Left kidney (tissue), 2 donors: ENCODE data around the gene CD160. TPM values are rescaled to one million over a fixed set of nuclear protein-coding genes. Genes with fewer than 3 reads are reported as not detected.
"Not testable (repeated sequence)": the region's sequence is repeated elsewhere in the genome, so short reads cannot be mapped to it uniquely, and the experiment has no call there.

ENCODE experiments used
- DNase-seq: peaks from one replicate; pipeline ENCODE4 v3.0.0-alpha.2; 2013
- polyA plus RNA-seq: library from polyadenylated mRNA; unstranded; fragments of 120-200 nt; gene quantifications from one replicate; pipeline ENCODE4 v1.2.1, GENCODE V29; 2013; ENCODE audit not compliant: insufficient read length

Gene CD160
- polyA plus RNA-seq, 1 donor, result 3.5 TPM

GRCh38 chr1:145710291-145711027 is 8.8 kb upstream of the CD160 start:
- no peak for DNase-seq

GRCh38 chr1:145711213-145711651 is 8.1 kb upstream of the CD160 start:
- peak; percentile 77 for DNase-seq

- no peak for DNase-seq
Measured at GRCh38 chr1:145714524-145715111, 4.7 kb upstream of the CD160 start.

GRCh38 chr1:145716641-145717345 is 2.5 kb upstream of the CD160 start:
- no peak for DNase-seq

DNA sequence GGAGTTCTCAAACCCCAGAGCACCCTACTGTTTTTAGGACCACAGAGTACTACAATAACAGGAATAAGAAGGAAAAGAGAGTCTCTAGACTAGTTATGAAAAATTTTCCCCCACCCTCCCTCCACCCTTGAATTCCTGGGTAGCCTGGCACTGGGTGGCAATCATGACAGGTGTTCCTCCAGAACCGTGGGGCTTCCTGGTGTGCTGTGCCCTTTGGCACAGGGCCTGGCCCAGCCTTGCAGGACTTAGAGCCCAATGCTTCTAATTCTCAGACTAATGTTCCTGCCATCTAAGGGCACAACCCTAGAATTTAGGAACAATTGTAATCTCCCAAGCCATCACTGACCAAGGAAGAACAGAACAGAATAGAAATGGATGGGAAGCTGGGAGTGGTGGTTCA is 1.5 kb upstream of the CD160 start:
- no peak for DNase-seq

GRCh38 chr1:145718465-145718864 is 834 bp upstream of the CD160 start:
- not testable (repeated sequence) for DNase-seq

- DNase-seq, result no peak
Measured at GRCh38 chr1:145720556-145720877, 1.2 kb downstream of the CD160 start.

DNA sequence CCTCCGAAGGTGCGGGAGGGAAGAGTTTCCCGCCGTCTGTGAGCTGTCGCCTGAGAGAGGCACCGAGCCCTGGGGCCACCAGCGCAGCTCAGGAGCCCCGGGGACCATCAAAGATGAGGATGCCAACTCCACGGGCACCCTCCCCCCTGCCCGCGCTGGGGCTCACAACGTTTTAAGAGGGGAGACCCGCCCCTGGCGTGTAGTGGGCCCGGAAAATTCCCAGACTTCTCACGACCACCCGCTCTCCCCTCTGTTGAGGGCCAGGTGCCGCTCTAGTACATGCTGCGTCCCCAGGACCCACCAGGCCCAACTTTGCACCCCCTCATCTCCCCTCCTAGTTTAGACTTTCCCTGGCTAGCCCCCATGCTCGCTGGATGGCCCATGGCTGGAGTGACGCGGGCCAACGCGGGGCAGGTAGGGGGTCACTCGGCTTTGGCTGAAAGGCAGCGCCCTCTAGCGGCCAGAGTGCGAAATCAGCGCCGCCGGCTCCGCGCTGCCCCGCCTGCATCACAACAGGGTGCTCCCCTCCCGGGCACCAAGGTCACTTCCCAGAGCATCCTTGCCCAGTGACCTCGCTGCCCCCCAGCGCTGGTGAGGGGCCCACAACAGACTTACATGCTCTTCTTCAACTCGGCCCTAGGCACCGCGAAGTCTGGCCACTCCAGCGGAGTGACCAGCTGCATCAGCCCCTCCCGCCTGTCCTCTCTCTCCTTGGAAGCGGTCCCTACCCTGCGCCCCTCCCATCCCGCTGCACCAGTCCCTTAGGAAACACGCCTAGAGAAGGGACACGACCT is 1.8 kb downstream of the CD160 start:
- peak; percentile 60 for DNase-seq

GRCh38 chr1:145726193-145726592 is 6.9 kb downstream of the CD160 start:
- DNase-seq, result not testable (repeated sequence)

- no peak for DNase-seq
Measured at GRCh38 chr1:145729196-145729595, 9.9 kb downstream of the CD160 start.

DNA sequence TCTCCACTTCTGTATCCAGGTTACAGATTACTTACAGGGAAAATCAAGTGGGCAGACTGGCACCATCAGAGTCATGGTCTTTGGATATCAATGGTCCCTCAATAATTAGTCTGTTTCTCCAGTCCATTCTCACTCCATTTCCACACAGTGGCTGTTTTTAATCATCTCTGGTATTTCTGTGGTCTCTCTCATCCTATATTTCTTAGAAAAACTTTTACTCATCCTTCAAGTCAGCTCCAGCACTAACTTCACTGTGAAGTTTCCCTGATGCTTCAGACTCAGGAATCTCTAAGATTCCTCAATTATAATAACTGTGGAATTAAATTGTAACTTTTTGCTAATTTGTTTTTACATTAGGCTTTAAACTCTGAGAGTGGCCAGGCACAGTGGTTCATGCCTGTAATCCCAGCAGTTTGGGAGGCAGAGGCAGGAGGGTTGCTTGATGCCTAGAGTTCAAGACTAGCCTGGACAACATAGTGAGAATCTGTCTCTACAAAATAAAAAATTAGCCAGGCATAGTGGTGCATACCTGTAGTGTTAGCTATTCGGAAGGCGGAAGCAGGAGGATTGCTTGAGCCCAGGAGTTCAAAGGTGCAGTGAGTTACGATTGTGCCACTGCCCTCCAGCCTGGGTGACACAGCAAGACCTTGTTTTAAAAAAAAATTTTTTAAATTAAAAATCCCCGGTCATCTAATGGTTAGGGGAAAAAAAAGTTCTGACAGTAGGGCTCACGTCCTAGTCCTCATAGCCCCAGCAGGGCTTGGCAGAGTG is 10.6 kb downstream of the CD160 start:
- DNase-seq, result no peak

GRCh38 chr1:145730467-145730866 is 11.2 kb downstream of the CD160 start:
- no peak for DNase-seq

DNA sequence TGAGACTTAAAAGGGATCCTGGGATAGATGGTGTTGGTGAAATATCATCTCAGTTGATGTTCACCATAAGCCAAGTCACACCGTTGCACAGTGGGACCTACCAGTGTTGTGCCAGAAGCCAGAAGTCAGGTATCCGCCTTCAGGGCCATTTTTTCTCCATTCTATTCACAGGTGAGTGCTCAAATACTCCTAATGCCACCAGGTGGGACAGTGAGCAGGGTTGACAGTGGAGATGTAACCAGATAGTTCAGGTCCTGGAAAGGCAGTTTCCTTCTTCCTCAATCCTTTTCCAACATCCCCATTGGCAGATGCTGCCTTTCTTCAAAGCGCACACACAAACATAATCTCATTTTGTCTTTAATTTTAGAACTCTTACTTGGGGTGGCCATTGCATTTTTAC is 11.6 kb downstream of the CD160 start:
- DNase-seq, result no peak

- no peak for DNase-seq
Measured at GRCh38 chr1:145736191-145736590, 16.9 kb downstream of the CD160 start.

- no peak for DNase-seq
Measured at GRCh38 chr1:145740269-145740668, 21.0 kb downstream of the CD160 start.

- DNase-seq, result no peak
Measured at GRCh38 chr1:145747398-145748247, 28.3 kb downstream of the CD160 start.

GRCh38 chr1:145750426-145750825 is 31.1 kb downstream of the CD160 start:
- DNase-seq, result no peak

DNA sequence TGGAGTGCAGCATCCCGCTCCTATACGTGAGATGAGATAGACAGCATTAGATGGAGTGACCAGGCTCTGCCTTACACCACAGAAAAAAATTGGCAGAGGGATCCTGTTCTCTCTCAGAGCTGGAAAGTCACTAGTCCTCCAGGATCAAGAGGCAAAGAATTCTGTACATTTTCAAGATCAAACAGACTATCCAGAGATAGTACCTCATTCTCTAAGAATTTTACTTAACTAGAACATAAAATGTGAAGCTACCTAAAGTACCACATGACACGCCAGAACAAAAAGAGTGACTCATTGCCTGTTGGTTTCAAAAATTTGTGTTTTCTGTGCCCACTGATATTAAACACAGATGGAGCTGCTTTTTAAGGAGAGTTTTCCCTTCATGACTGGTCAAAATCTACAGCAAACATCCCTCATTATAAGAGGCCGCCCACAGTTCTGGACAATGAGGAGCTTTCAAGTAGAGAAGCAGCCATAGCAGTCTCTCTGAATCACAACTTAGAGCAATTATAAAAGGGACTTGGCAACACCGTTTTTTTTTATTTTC is 32.3 kb downstream of the CD160 start:
- no peak for DNase-seq

GRCh38 chr1:145757420-145757819 is 38.1 kb downstream of the CD160 start:
- no peak for DNase-seq

DNA sequence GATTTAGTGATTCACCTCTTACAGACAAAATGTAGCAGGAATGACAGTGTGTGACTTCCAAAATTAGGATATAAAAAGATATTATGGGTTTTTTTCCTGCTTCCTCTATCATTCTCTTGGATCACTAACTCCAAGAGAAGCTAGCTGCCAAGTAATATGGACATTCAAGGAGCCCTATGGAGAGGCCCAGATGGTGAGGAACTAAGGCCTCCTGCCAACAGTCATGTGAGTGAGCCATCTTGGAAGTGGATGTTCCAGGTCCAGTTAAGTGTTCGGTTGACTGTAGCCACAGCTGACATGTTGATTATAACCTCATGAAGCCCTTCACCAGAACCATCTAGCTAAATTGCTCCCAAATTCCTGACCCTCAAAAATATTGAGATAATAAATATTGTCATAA is 38.8 kb downstream of the CD160 start:
- DNase-seq, result no peak

GRCh38 chr1:145758575-145758974 is 39.3 kb downstream of the CD160 start:
- no peak for DNase-seq
